Thyroid gland (tissue), 4 donors: Measurements from ENCODE around the gene CENPI.

Experiments used
- POLR2A ChIP-seq, 2 donors: fragments of 450-650 bp; IDR thresholded peaks; one replicate each; pipeline ENCODE4 v1.6.1; 2017; ENCODE audit warnings: antibody characterized with exemption in 2 of 2, mild to moderate bottlenecking in 2 of 2, moderate library complexity in 1 of 2
- TF ChIP-seq, protein P1 (sequence below), 6 experiments: fragments of 200-600 bp in 3 of 6; fragments of 450-650 bp in 3 of 6; sonication (generic) in 3 of 6; IDR thresholded peaks; one replicate each; pipeline ENCODE4 v1.5.1; 2016 to 2019; ENCODE audit warnings: antibody characterized with exemption in 6 of 6, mild to moderate bottlenecking in 2 of 6, inconsistent platforms in 1 of 6, moderate library complexity in 1 of 6

DNA sequence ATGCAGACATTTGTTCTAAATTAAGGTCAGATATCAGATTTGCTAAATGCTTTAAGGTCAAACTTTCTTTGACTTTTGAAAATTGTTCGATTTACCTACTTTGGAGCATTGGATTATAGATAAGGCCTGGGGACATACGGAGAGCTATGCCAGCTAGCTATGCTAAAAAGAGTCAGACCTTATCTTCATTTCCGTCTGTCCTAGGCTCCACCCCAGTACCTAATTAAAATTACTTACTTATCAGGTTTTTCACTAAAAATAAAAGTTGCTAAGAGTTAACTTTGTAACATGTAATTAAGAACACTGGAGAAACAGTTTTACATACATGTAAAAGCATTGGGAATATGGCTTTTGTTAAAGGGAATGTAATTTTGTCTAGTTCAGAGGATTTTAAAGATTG, 26.4 kb upstream of the CENPI start:
- no peak for TF ChIP-seq POLR2A (IDR thresholded peaks at IDR 0.05)
- TF ChIP-seq, protein P1, sequence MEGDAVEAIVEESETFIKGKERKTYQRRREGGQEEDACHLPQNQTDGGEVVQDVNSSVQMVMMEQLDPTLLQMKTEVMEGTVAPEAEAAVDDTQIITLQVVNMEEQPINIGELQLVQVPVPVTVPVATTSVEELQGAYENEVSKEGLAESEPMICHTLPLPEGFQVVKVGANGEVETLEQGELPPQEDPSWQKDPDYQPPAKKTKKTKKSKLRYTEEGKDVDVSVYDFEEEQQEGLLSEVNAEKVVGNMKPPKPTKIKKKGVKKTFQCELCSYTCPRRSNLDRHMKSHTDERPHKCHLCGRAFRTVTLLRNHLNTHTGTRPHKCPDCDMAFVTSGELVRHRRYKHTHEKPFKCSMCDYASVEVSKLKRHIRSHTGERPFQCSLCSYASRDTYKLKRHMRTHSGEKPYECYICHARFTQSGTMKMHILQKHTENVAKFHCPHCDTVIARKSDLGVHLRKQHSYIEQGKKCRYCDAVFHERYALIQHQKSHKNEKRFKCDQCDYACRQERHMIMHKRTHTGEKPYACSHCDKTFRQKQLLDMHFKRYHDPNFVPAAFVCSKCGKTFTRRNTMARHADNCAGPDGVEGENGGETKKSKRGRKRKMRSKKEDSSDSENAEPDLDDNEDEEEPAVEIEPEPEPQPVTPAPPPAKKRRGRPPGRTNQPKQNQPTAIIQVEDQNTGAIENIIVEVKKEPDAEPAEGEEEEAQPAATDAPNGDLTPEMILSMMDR (IDR thresholded peaks at IDR 0.05) = no peak
